Measurements from ENCODE around the gene TBC1D5. TPM values are rescaled to one million over a fixed set of nuclear protein-coding genes. Genes with fewer than 3 reads are reported as not detected.

The TBC1D5 gene
- total RNA-seq, 1 experiment from 2014 or later: 26.1 TPM

- TF ChIP-seq ZNF281 (CRISPR knock-in tag; IDR thresholded peaks at IDR 0.05) (no peak), SP1 (CRISPR knock-in tag; conservative IDR thresholded peaks at IDR 0.05) (no peak), ATF2 (CRISPR knock-in tag; IDR thresholded peaks at IDR 0.05; ENCODE audit: borderline replicate concordance, low read depth) (no peak), ARID4B (CRISPR knock-in tag; IDR thresholded peaks at IDR 0.05; ENCODE audit: borderline replicate concordance) (no peak), ZBTB21 (CRISPR knock-in tag; IDR thresholded peaks at IDR 0.05; ENCODE audit: borderline replicate concordance) (no peak), ZNF425 (CRISPR knock-in tag; conservative IDR thresholded peaks at IDR 0.05) (no peak), GABPB1 (CRISPR knock-in tag; IDR thresholded peaks at IDR 0.05) (no peak), KAT7 (CRISPR knock-in tag; IDR thresholded peaks at IDR 0.05; ENCODE audit: borderline replicate concordance) (no peak)
Measured at GRCh38 chr3:17301271-17301670, 441.2 kb downstream of the TBC1D5 start (continued).

GRCh38 chr3:17300441-17300840 is 442.0 kb downstream of the TBC1D5 start:
- CTCF ChIA-PET: no interaction called here
- TF ChIP-seq SMAD4 (CRISPR knock-in tag; IDR thresholded peaks at IDR 0.05) (no peak), ATF6 (CRISPR knock-in tag; IDR thresholded peaks at IDR 0.05) (no peak), NR1H2 (CRISPR knock-in tag; IDR thresholded peaks at IDR 0.05) (no peak), FOXP1 (CRISPR knock-in tag; IDR thresholded peaks at IDR 0.05; ENCODE audit: borderline replicate concordance) (no peak), ZNF396 (CRISPR knock-in tag; IDR thresholded peaks at IDR 0.05; ENCODE audit: borderline replicate concordance) (no peak), KAT7 (CRISPR knock-in tag; IDR thresholded peaks at IDR 0.05; ENCODE audit: borderline replicate concordance) (no peak), E2F5 (CRISPR knock-in tag; IDR thresholded peaks at IDR 0.05) (no peak), USF2 (CRISPR knock-in tag; IDR thresholded peaks at IDR 0.05) (no peak), E2F1 (CRISPR knock-in tag; IDR thresholded peaks at IDR 0.05) (no peak), SMAD3 (CRISPR knock-in tag; IDR thresholded peaks at IDR 0.05; ENCODE audit: borderline replicate concordance) (no peak), ZSCAN18 (CRISPR knock-in tag; IDR thresholded peaks at IDR 0.05) (no peak)

More at GRCh38 chr3:17300441-17300840, 442.0 kb downstream of the TBC1D5 start:
- ATAC-seq (no peak), DNase-seq (ENCODE audit: low spot score) (no peak)
- no peak overlapping the region for H3K27ac Mint-ChIP-seq
- H3K36me3 Mint-ChIP-seq: no peaks in the 10 kb centered on the region
- POLR2A ChIA-PET: no interaction called here
- no peaks in the 10 kb centered on the region for H3K9me3 Mint-ChIP-seq
- no peaks in the 10 kb centered on the region for H3K27me3 Mint-ChIP-seq (ENCODE audit: low read depth)
- H3K4me1 Mint-ChIP-seq: no peaks in the 10 kb centered on the region
- no peak overlapping the region for H3K4me3 Mint-ChIP-seq

All from WTC11 (cell line).